NCI-H2029 (cell line): ENCODE data around the gene TMEM266.

ENCODE experiments used
- DNase-seq: peaks from one replicate; lab custom pipeline; 2025; lab: John Stamatoyannopoulos, UW

The TMEM266 gene

GRCh38 chr15:76203346-76204108, 143.7 kb downstream of the TMEM266 start:
- no peak for DNase-seq

DNA sequence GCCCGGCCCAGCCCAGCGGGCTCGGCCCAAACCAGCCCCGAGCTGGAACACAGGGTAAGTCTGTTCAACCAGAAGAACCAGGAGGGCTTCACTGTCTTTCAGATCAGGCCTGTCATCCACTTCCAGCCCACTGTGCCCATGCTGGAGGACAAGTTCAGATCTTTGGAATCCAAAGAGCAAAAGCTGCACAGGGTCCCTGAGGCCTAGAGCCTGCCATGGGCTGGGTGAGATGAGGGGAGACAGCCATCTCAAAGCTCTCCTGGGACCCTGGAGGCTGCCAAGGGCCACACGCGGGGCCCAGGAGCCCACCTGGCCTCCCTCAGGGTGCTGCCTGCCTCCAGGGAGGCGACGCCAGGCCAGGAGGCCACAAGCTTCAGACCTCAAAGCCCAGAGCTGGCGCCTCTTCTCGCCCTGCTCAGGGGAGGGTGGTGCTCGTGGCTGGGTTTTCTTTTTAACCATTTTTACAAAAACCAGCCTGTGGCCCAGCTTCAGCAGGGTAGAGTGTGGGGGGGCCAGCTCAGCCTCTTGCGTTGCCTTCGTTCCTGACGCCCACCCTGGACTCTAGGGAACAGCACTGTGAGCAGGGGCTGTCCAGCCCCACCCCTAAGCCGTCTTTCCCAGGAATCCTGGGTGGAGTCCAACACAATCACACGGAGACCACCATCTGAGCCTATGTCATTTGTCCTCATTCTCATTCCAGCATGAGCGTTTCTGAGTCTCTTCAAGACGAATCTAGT, 144.5 kb downstream of the TMEM266 start:
- DNase-seq = no peak

GRCh38 chr15:76204916-76205460, 145.2 kb downstream of the TMEM266 start:
- no peak for DNase-seq

DNA sequence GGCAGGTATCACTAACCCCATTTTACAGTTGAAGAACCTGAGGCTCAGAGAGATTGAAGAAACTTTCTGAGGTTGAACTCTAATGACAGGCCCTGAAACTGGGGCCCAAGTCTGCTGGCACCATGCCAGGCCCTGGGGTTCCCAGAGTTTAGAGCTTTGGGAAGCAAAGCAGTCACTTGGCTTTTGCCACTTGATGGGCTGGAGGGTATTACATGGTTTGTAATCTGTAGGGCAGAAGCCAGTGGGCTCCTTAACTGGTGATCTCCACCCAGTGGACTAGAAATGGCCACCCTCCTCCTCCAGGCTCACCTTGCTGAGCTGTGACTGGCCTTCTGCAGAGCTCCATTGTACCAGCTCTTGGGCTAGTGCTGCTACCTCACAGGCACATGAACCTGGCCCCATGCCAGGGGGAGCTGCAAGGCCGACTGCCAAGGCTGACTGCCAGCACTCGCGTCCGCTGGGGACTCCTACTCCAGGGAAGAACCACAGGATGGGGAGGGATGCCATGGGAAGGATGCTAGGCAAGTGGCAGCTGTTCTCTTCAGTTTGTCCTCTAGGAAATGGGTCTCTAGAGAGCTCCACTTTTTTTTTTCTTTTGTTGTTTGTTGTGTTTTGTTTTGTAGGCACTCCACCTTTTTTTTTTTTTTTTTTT, 146.7 kb downstream of the TMEM266 start:
- peak; percentile 88 for DNase-seq

GRCh38 chr15:76208084-76208785, 148.4 kb downstream of the TMEM266 start:
- no peak for DNase-seq

- DNase-seq = peak; percentile 20
Measured at GRCh38 chr15:76208786-76209424, 149.1 kb downstream of the TMEM266 start.

- no peak for DNase-seq
Measured at GRCh38 chr15:76209523-76209922, 149.7 kb downstream of the TMEM266 start.

DNA sequence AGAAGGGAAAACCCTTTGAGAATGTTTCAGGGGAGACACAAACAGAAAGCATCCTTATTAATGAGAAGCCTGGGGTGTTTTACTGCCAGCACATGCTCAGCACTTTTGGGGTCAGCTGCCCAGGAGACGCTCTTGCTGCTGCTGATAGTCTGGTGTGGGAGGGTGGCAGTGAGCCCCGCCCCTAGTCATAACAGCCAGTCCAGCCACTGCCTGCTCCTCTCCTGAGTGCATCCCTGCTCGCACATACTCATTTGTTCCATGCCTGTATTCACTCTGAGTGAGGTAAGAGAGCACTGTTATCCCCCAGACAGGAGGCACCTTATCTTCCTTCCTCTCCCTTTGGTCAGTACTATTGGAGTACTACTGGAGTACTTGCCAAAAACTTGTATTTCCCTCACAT, 150.2 kb downstream of the TMEM266 start:
- DNase-seq = no peak

DNA sequence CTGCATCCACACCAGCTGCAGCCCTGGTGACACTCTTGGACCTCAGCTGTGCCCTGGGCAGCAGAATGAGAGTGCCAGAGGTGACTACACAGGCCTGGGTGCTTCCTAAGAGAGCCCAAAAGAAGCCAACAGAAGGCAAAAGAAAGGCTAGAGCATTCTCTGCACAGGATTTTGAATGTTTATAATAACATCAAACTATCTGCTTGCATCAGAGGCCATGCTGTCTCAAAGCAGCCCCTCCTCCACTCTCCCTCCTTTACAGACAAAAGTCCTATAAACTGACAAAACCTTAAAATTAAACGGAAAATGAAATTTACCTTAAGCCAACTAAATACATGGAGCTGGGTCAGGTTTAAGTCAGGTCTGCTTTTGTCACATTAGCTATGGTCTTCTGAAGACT, 155.8 kb downstream of the TMEM266 start:
- DNase-seq = no peak

DNA sequence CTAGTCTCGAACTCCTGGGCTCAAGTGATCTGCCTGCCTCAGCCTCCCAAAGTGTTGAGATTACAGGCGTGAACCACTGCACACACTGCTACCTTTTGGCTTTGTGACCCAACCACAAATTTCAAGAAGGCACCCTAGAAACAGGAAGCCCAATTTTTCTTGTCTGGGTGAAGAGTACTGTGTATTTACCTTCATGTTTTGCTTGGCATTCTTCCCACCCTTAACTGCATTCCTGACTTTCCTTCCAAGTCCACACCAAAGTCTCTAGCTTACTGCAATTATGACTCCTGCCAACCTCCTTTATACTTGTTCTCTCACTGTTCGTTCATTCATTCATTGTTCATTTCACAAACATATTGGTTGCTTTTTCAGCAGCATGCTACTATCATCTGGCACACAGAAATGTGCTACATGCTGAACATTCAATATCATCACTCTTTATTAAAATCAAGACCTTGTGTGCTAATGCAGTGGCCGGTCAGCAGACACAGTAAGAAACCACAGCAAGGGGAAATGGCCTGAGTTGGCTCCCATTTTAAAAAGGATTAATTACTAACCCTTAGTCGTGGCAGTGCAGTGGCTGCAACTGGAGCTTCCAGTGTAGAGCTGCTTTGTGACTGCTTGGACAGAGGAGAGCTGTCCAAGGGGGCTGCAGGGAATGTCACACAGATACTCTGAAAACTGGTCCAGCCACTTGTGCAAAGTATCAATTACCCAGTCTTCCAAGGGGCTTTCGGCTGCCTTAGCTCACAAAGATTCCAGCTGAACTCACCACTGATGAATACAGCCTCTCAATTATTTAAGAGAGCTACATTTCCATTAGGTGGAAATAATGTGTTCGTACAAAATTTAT, 157.5 kb downstream of the TMEM266 start:
- DNase-seq = peak; percentile 6

GRCh38 chr15:76217882-76218217, 158.1 kb downstream of the TMEM266 start:
- no peak for DNase-seq

DNA sequence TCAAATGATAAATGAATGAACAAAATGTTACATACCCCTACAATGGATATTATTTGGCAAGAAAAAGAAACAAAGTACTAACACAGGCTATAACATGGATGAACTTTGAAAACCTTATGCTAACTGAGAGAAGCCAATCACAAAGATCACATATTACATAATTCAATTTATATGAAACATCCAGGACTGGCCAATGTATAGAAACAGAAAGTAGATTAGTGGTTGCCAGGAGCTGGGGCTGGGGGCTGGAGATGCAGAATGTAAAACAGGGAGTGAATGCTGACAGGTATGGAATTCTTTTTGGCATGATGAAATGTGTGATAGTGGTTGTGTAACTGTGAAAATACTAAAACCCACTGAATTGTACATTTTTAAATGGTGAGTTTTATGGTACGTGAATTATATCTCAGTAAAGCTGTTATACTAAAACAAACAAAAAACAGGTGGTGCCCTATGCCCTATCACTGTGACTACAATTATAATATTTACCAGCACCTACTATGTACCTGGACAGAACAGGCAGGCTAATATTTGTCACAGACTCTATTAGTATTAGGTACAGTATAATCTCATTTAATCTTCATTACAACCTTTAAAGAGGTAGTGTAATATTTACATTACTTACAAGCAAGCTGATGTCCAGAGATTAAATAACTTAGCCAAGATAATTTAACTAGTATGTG, 161.4 kb downstream of the TMEM266 start:
- DNase-seq = no peak

DNA sequence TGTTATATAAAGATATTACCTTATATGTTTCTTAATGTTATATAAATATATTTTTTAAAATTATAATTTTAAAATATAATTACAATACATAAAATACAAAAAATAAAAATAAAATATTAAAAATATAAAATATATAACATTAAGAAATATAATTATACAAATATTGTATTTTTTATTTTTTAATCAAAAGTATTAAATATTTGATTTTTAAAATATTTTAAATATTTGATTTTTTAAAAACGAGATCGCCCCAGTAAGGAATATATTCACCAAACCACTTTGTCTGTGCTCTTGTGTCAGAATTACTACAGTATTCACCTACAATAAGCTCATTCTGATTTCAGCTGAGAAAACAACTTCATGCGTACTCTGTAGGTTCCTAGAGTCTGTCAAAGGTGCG, 162.4 kb downstream of the TMEM266 start:
- DNase-seq = no peak

GRCh38 chr15:76223521-76223920, 163.7 kb downstream of the TMEM266 start:
- DNase-seq = no peak

- no peak for DNase-seq
Measured at GRCh38 chr15:76229266-76229665, 169.5 kb downstream of the TMEM266 start.

GRCh38 chr15:76233921-76234320, 174.1 kb downstream of the TMEM266 start:
- DNase-seq = no peak

DNA sequence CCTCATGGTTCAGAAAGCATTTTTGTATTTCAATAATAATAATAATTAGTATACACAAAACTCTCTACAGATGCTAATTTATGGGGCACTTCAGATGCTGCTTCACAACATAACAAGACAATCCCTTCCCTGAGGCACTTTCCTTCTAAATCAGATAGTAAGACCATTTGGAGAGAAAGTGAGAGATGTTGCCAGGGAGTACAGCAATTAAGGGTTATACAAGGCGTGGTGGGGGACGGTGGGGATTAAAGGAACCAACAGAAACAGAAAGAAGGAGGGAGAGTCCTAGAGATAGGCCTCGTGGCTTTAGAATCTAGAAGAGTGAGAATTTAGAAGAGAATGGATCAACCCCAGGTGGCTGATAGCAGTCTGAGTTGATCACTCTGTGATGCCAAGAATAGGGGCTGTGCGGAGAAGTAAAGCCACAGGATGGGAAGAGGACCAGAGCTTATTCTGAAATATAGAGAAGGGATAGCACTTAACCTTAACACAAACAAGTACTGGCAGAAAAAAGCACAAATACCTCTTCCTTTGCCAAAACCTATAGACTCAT, 174.6 kb downstream of the TMEM266 start:
- DNase-seq = no peak

GRCh38 chr15:76235186-76235826, 175.5 kb downstream of the TMEM266 start:
- DNase-seq = no peak

- no peak for DNase-seq
Measured at GRCh38 chr15:76236350-76236749, 176.6 kb downstream of the TMEM266 start.
